Endodermal cell (in vitro differentiated cells): ENCODE results near the gene COPA. TPM values are rescaled to one million over a fixed set of nuclear protein-coding genes. Genes with fewer than 3 reads are reported as not detected.
"Not testable (repeated sequence)": the region's sequence is repeated elsewhere in the genome, so short reads cannot be mapped to it uniquely, and the experiment has no call there.

Source experiments
- DNase-seq: peaks from one replicate; pipeline ENCODE4 v3.0.0-alpha.2; 2017
- H3K27ac ChIP-seq: 2 replicates; pipeline ENCODE4 v1.5.1; 2013; ENCODE audit warnings: mild to moderate bottlenecking, low read depth, low read length, moderate library complexity
- H3K27me3 ChIP-seq: 2 replicates; pipeline ENCODE4 v1.6.1; 2013; ENCODE audit warnings: mild to moderate bottlenecking, low read length, moderate library complexity; ENCODE audit not compliant: insufficient read depth, control insufficient read depth, poor library complexity, severe bottlenecking
- H3K36me3 ChIP-seq: 2 replicates; pipeline ENCODE4 v1.7.0; 2013; ENCODE audit warnings: mild to moderate bottlenecking, low read length, moderate library complexity; ENCODE audit not compliant: control insufficient read depth, insufficient read depth
- H3K4me1 ChIP-seq: one replicate; pipeline ENCODE4 v1.7.0; 2013; ENCODE audit warnings: low read length; ENCODE audit not compliant: control insufficient read depth, insufficient read depth
- H3K4me3 ChIP-seq: 2 replicates; pipeline ENCODE4 v1.5.1; 2013; ENCODE audit warnings: mild to moderate bottlenecking, low read length, moderate library complexity
- H3K9ac ChIP-seq: 2 replicates; pipeline ENCODE4 v1.6.1; 2013; ENCODE audit warnings: mild to moderate bottlenecking, low read length, moderate library complexity; ENCODE audit not compliant: poor library complexity, severe bottlenecking; ENCODE audit errors: extremely low read depth
- H3K9me3 ChIP-seq: 2 replicates; pipeline ENCODE4 v1.6.1; 2013; ENCODE audit warnings: mild to moderate bottlenecking, low read length, moderate library complexity; ENCODE audit not compliant: control insufficient read depth
- H3K27ac Mint-ChIP-seq: 2 replicates; pipeline ENCODE4 v1.8.0; 2020; ENCODE audit warnings: mixed read lengths
- H3K27me3 Mint-ChIP-seq: 2 replicates; pipeline ENCODE4 v1.8.0; 2021; ENCODE audit warnings: mild to moderate bottlenecking, mixed read lengths; ENCODE audit not compliant: insufficient read depth
- H3K36me3 Mint-ChIP-seq: 2 replicates; pipeline ENCODE4 v1.8.0; 2020; ENCODE audit warnings: low read depth, mixed read lengths
- H3K4me1 Mint-ChIP-seq: 2 replicates; pipeline ENCODE4 v1.8.0; 2020; ENCODE audit warnings: mixed read lengths
- H3K4me3 Mint-ChIP-seq: 2 replicates; pipeline ENCODE4 v1.8.0; 2020; ENCODE audit warnings: mild to moderate bottlenecking, moderate library complexity, mixed read lengths
- H3K9me3 Mint-ChIP-seq: 2 replicates; pipeline ENCODE4 v1.8.0; 2020; ENCODE audit warnings: mild to moderate bottlenecking, mixed read lengths
- CTCF ChIP-seq: fragments of 200-600 bp; sonication (generic); conservative IDR thresholded peaks from 2 replicates; pipeline ENCODE4 v1.5.0; 2021; ENCODE audit warnings: antibody characterized with exemption, mild to moderate bottlenecking
- WGBS, 2 experiments: methylation state at CpG; one replicate each; pipeline versions ENCODE4 v1.1.5 to v1.1.7; 2013; ENCODE audit warnings: missing lambda C conversion rate in 2 of 2, mixed read lengths in 1 of 2; ENCODE audit not compliant: insufficient coverage in 1 of 2, insufficient read length in 1 of 2; 5-methylcytosine and 5-hydroxymethylcytosine counted together
- total RNA-seq, 2 donors: library from RNA; stranded (reverse); fragmentation: NEBNext Ultra II Directional in 1 of 2; extraction: Animal tissue kit (Norgen Biotek cat#: 25700) in 1 of 2; gene quantifications; 2 replicates in 1 of 2; 3 replicates in 1 of 2; pipeline ENCODE4 v1.2.1, GENCODE V29; 2021

Gene COPA
- total RNA-seq, 2 donors from 2014 or later, result 159 to 174 TPM

GRCh38 chr1:160291248-160292220 lies 51.5 kb downstream of the COPA start:
- H3K27ac ChIP-seq, result peak overlapping the region; percentile 2
- no peaks in the 10 kb centered on the region for H3K27me3 ChIP-seq
- TF ChIP-seq CTCF, result peak; percentile 88
- no peak overlapping the region for H3K4me3 Mint-ChIP-seq
- no peaks in the 10 kb centered on the region for H3K27me3 Mint-ChIP-seq
- H3K36me3 ChIP-seq, result peaks cover 84% of the 10 kb centered on the region
- DNase-seq, result peak; percentile 84
- H3K27ac Mint-ChIP-seq, result peak overlapping the region; percentile 33
- WGBS, 2 experiments, result 81 to 82% methylated on average over 6 to 11 of the region's 11 CpGs
- no peak overlapping the region for H3K9ac ChIP-seq
- peaks cover 82% of the 10 kb centered on the region for H3K36me3 Mint-ChIP-seq
- no peaks in the 10 kb centered on the region for H3K4me1 ChIP-seq
- H3K9me3 Mint-ChIP-seq, result no peaks in the 10 kb centered on the region
- H3K4me3 ChIP-seq, result no peak overlapping the region
- no peaks in the 10 kb centered on the region for H3K4me1 Mint-ChIP-seq
- H3K9me3 ChIP-seq, result no peaks in the 10 kb centered on the region

GRCh38 chr1:160287769-160288168 lies 55.3 kb downstream of the COPA start:
- WGBS, 2 experiments, result 84 to 94% methylated on average over 6 to 12 of the region's 12 CpGs
- Mint-ChIP-seq H3K4me1 (peaks cover 11% of the 10 kb centered on the region), H3K36me3 (peaks cover 47% of the 10 kb centered on the region)
- not testable (repeated sequence) for H3K4me1 ChIP-seq, H3K9ac ChIP-seq, H3K4me3 ChIP-seq, H3K4me3 Mint-ChIP-seq, H3K9me3 ChIP-seq, H3K27me3 ChIP-seq, DNase-seq, H3K27ac Mint-ChIP-seq, H3K9me3 Mint-ChIP-seq, H3K27ac ChIP-seq, H3K27me3 Mint-ChIP-seq
- peaks cover 48% of the 10 kb centered on the region for H3K36me3 ChIP-seq

- Mint-ChIP-seq H3K4me3 (peak overlapping the region; percentile 94), H3K4me1 (peaks cover 11% of the 10 kb centered on the region), H3K27ac (peak overlapping the region; percentile 96), H3K27me3 (no peaks in the 10 kb centered on the region), H3K36me3 (peaks cover 47% of the 10 kb centered on the region), H3K9me3 (no peaks in the 10 kb centered on the region)
- WGBS, 2 experiments, result 84 to 95% methylated on average over 18 to 23 of the region's 23 CpGs
- Histone ChIP-seq H3K9me3 (no peaks in the 10 kb centered on the region), H3K36me3 (peaks cover 48% of the 10 kb centered on the region), H3K4me1 (no peaks in the 10 kb centered on the region), H3K4me3 (peak overlapping the region; percentile 99), H3K9ac (no peak overlapping the region), H3K27me3 (no peaks in the 10 kb centered on the region), H3K27ac (no peak overlapping the region)
- no peak for DNase-seq
- no peak for TF ChIP-seq CTCF
These were observed 57.5 kb downstream of the COPA start for GRCh38 chr1:160285506-160285905.
